HG02571 (cell line): ENCODE data around the gene VEPH1.
A peak's percentile ranks its signal among the peaks of the same experiment; 100 is the strongest.

ENCODE experiments used
- ATAC-seq: cut with Tn5 transposase; IDR thresholded peaks from one replicate; pipeline ENCODE4 v1.9.1; 2021; ENCODE audit warnings: mild to moderate bottlenecking, moderate library complexity; ENCODE audit not compliant: unreplicated experiment

The VEPH1 gene

GRCh38 chr3:157313186-157313585 lies 190.0 kb downstream of the VEPH1 start:
- no peak for ATAC-seq

- no peak for ATAC-seq
These were observed 190.9 kb downstream of the VEPH1 start for GRCh38 chr3:157312376-157312745.

- no peak for ATAC-seq
These were observed 191.4 kb downstream of the VEPH1 start for GRCh38 chr3:157311633-157312375.

GRCh38 chr3:157310329-157311052 lies 192.7 kb downstream of the VEPH1 start:
- ATAC-seq = peak; percentile 61

GRCh38 chr3:157306502-157306901 lies 196.7 kb downstream of the VEPH1 start:
- ATAC-seq = no peak

GRCh38 chr3:157305392-157305791 lies 197.8 kb downstream of the VEPH1 start:
- ATAC-seq = no peak

GRCh38 chr3:157301755-157302154 lies 201.5 kb downstream of the VEPH1 start:
- ATAC-seq = no peak

- ATAC-seq = no peak
These were observed 202.1 kb downstream of the VEPH1 start for GRCh38 chr3:157300981-157301663.

GRCh38 chr3:157300094-157300493 lies 203.1 kb downstream of the VEPH1 start:
- no peak for ATAC-seq

- ATAC-seq = no peak
These were observed 205.8 kb downstream of the VEPH1 start for GRCh38 chr3:157297328-157297915.

- ATAC-seq = no peak
These were observed 208.3 kb downstream of the VEPH1 start for GRCh38 chr3:157294953-157295352.

- ATAC-seq = no peak
These were observed 208.7 kb downstream of the VEPH1 start for GRCh38 chr3:157294491-157294890.

- ATAC-seq = no peak
These were observed 212.4 kb downstream of the VEPH1 start for GRCh38 chr3:157290766-157291165.

GRCh38 chr3:157285966-157286365 lies 217.2 kb downstream of the VEPH1 start:
- no peak for ATAC-seq

- ATAC-seq = no peak
These were observed 218.1 kb downstream of the VEPH1 start for GRCh38 chr3:157285141-157285540.

GRCh38 chr3:157284688-157285087 lies 218.5 kb downstream of the VEPH1 start:
- no peak for ATAC-seq

GRCh38 chr3:157282261-157283191 lies 220.7 kb downstream of the VEPH1 start:
- no peak for ATAC-seq

GRCh38 chr3:157280786-157281185 lies 222.4 kb downstream of the VEPH1 start:
- ATAC-seq = no peak

- ATAC-seq = no peak
These were observed 222.9 kb downstream of the VEPH1 start for GRCh38 chr3:157280354-157280753.

GRCh38 chr3:157279237-157279636 lies 224.0 kb downstream of the VEPH1 start:
- ATAC-seq = no peak
